ENCODE measurements around the gene OTUB2.
A peak's percentile ranks its signal among the peaks of the same experiment; 100 is the strongest.

OTUB2 gene

DNA sequence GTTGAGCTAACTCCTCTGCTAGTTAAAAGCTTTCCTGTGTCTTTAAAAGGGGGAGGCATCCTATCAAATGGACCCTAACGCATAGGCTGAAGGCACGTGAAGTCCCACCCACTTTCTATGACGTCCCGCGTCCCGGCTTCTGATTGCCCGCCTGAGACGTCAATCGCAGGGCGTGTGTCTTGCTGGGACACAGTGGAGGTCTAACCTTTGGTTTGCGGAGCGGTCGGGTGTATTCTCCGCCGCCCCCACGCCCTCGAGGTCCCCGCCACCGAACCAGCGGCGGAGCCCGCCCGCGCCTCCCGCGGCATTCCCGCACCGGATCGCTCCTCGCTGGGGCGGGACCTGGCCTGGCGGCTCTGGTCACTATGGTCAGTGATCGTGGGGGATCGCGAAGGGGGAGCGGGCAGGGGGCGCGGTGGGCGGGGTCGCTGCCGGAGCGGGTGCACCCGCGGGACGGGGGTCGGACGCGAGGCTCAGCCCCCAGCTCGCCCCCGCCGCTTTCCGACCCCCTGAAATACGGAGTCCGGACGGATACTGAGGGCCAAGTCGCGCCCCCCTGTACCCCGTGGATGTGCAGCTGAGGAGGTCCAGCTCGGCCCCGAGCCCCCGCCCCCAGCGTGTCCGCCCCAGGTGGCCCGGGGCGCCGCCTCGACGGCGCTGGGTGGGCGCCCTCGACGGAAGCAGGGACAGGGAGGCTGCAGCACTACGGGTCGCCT lies at the start of gene OTUB2:
Gene OTUB2, plus strand, starts transcription at position 168 of the 716 bp plus-strand sequence. Its CDS starts 198 bp downstream, at position 366.
- TF ChIP-seq, protein P1, sequence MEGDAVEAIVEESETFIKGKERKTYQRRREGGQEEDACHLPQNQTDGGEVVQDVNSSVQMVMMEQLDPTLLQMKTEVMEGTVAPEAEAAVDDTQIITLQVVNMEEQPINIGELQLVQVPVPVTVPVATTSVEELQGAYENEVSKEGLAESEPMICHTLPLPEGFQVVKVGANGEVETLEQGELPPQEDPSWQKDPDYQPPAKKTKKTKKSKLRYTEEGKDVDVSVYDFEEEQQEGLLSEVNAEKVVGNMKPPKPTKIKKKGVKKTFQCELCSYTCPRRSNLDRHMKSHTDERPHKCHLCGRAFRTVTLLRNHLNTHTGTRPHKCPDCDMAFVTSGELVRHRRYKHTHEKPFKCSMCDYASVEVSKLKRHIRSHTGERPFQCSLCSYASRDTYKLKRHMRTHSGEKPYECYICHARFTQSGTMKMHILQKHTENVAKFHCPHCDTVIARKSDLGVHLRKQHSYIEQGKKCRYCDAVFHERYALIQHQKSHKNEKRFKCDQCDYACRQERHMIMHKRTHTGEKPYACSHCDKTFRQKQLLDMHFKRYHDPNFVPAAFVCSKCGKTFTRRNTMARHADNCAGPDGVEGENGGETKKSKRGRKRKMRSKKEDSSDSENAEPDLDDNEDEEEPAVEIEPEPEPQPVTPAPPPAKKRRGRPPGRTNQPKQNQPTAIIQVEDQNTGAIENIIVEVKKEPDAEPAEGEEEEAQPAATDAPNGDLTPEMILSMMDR (conservative IDR thresholded peaks at IDR 0.05; ENCODE audit: control insufficient read depth, insufficient read depth, low read depth, low read length), result no peak
- DNase-seq (ENCODE audit: low read depth), result peak; percentile 98
- H3K4me3 ChIP-seq (ENCODE audit: control insufficient read depth, low read depth, low read length), result peak within 1 kb of the TSS; percentile 46

DNA sequence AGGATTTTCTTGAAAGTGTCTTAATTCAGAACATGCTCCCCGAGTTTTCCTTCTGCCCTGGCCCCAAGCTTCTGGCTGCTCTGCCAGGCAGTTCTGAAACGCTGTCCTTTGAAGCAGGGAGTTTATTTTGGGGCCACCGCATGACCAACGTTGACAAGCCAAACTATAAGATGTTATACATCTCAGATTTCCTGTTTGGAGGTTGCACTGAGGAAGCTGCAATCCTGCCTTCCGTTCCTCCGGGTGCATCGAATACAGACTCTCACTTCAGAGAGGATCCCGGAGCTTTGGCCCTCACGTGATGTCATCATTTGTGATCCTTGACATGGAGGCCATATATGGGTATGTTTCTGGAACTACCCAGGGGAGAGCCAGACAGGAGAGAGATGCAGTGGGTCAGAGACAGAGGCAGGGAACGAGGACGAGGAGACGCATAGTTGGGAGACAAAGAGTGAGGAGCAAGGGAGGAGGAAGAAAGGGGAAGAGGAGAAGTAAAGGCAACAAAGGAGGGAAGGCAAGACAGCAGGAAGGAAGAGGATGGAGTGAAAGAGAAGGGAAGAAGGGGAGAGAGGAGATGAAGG lies 49.6 kb upstream of the OTUB2 start, which contains the start of gene ASB2:
Gene ASB2, minus strand, starts transcription at position 94 of the 581 bp plus-strand sequence. CDS start 12,031 bp downstream, outside the sequence.
- no peak within 1 kb of the TSS for H3K4me3 ChIP-seq (ENCODE audit: control insufficient read depth, low read depth, low read length)
- TF ChIP-seq, protein P1 (conservative IDR thresholded peaks at IDR 0.05; ENCODE audit: control insufficient read depth, insufficient read depth, low read depth, low read length), result no peak
- DNase-seq (ENCODE audit: low read depth), result no peak

DNA sequence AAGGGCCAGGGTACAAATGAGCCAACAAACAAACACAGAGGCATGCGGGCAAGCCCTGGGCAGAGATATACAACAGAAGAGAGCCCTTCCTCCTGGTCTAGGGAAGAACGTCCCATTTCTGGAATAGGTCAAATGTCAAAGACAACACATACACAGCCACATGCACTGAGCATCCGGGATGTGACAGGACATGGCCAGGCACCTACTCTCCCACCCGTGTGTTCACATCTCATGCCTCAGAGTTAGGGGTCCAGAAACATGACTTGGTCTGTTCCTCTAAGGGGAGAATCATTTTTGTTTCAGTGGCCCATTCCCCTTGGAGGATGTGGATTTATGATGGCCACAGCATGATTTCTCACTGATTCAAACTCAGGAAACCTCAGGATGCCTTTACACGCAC lies 49.0 kb upstream of the OTUB2 start:
- no peak for DNase-seq (ENCODE audit: low read depth)
- TF ChIP-seq, protein P1 (conservative IDR thresholded peaks at IDR 0.05; ENCODE audit: control insufficient read depth, insufficient read depth, low read depth, low read length), result no peak
- no peak overlapping the region for H3K4me3 ChIP-seq (ENCODE audit: control insufficient read depth, low read depth, low read length)

DNA sequence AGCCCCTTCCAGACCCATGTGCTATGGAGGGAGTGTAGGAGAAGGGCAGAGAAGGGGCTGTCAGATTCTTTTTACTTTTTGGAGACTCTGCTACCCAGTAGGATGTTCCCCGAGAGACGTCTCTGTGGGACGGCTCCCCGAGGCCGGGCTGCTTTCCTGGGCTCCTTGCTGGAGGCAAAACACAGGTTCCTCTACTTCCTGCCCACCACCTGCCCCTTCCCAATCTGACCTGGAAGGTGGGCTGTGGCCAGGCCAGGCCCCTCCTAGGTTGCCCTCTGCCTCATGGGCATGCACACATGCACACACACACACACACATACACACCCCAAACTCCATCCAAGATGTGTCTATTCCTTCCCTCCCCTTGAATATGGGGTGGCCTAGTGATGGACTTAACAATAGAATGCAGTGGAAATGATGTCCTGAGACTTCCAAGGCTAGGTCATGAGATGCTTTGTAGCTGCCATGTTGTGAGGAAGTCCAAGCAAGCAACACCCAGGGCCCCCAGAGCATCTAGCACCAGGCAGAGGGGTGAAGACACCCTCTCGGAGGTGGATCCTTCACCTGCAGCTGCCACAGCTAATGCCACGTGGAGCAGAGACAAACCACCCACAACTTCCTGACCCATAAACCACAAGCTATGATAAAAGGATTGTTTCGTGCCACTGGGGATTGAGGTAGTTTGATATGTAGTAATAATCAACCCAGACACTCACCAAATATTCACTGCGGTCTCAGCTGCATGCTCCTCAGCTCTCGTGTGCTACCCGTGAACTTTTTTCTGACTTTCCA lies 48.2 kb upstream of the OTUB2 start:
- DNase-seq (ENCODE audit: low read depth), result no peak
- H3K4me3 ChIP-seq (ENCODE audit: control insufficient read depth, low read depth, low read length), result no peak overlapping the region
- TF ChIP-seq, protein P1 (conservative IDR thresholded peaks at IDR 0.05; ENCODE audit: control insufficient read depth, insufficient read depth, low read depth, low read length), result no peak

DNA sequence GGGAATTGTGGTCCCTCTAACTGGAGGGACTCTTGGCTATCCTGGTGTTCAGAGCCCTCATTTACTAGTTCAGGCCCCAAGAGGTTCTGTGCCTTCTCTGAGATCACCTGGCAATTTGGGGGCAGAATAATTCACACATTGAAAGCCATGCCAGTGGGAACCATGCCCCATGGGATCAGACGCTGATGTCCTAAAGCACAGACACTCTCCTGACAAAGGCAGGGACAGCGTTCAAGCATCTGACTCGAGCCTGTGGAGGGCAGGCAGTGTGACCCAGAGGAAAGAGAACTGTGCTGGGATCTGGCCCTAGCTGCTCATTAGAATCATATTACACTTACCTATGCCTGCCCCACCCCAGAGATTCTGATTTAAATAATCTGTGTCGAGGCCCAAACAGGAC lies 47.4 kb upstream of the OTUB2 start:
- TF ChIP-seq, protein P1 (conservative IDR thresholded peaks at IDR 0.05; ENCODE audit: control insufficient read depth, insufficient read depth, low read depth, low read length), result no peak
- no peak overlapping the region for H3K4me3 ChIP-seq (ENCODE audit: control insufficient read depth, low read depth, low read length)
- no peak for DNase-seq (ENCODE audit: low read depth)

DNA sequence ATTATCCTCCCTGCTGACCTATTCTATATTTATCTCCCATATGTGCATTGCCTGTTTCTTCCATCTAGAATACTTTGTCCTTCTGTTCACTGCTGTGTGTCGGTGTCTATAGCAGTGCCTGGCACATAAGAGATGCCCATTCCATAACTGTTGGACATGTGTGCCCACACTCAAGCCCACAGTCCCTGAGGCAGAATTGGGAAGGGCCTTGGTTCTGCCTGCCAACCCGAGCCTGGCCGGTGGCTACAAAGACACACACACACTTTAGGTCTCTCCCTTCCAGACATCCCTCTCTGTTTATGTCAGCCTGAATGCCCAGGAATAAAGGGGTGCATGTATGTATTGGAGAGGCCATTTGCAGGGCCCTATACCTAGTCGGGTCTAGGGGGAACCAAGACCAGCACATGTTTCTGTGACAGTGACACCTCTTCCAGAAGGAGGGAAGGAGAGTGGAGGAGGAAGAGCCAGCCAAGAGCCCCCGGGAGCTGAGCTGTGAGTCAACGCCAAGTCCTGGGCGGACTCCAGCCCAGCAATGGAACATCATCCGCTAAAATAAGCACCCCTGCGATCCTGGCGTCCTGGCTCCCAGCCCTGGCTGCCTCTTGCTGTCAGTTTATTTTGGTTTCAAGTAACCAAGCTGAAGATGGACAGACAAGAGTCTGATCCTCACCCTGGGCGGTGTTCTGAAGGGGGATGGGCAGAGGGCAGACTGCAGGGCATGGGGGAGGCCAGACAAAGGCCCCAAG lies 45.5 kb upstream of the OTUB2 start:
- H3K4me3 ChIP-seq (ENCODE audit: control insufficient read depth, low read depth, low read length), result no peak overlapping the region
- DNase-seq (ENCODE audit: low read depth), result peak; percentile 29
- TF ChIP-seq, protein P1 (conservative IDR thresholded peaks at IDR 0.05; ENCODE audit: control insufficient read depth, insufficient read depth, low read depth, low read length), result no peak
